ENCODE results near the gene ZNF22.

DNA sequence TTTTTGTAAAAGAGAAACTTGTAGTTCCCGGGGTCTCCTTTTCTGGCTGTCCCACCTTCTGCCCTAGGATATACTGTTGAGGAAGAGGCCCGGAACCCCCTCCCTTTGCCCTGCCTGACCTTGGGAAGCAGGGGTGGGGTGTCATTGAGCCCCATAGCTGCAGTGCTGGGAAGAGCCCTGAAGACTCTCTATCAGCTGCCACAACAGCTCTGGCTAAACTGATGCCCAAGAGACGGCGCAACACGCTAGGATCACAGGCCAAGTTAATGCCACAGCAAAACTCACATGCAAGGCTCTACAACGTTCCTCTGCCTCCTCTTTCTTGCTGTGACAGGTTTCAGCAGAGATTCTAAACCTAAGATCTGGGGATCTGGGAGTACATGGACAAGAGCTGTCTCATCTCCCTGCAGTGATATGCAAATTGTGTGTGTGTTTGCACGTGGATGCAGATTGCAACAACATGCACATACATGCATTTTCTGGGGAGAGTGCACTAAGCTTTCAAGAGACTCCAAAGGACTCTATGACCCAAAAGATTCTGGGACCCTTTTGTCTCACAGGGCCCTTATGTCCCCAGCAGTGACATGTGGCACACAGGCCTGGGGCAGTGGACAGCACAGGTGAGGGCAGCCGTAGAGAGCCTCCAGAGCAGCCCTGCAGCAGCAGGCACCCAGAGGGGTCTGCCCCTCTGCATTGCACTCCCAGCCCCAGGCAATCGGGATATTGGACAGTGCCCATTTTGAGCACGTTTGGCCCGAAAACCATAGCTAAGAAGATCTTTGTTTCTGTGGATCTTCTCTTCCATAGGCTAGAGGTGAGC is 38.6 kb upstream of the ZNF22 start:
- TF ChIP-seq, protein P1, sequence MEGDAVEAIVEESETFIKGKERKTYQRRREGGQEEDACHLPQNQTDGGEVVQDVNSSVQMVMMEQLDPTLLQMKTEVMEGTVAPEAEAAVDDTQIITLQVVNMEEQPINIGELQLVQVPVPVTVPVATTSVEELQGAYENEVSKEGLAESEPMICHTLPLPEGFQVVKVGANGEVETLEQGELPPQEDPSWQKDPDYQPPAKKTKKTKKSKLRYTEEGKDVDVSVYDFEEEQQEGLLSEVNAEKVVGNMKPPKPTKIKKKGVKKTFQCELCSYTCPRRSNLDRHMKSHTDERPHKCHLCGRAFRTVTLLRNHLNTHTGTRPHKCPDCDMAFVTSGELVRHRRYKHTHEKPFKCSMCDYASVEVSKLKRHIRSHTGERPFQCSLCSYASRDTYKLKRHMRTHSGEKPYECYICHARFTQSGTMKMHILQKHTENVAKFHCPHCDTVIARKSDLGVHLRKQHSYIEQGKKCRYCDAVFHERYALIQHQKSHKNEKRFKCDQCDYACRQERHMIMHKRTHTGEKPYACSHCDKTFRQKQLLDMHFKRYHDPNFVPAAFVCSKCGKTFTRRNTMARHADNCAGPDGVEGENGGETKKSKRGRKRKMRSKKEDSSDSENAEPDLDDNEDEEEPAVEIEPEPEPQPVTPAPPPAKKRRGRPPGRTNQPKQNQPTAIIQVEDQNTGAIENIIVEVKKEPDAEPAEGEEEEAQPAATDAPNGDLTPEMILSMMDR (IDR thresholded peaks at IDR 0.05 in 4 of 5, conservative IDR thresholded peaks at IDR 0.05 in 1 of 5): no peak
- no peak for TF ChIP-seq POLR2A (IDR thresholded peaks at IDR 0.05)
